Measurements from ENCODE around the gene EVI5.
"Not testable (repeated sequence)": the region's sequence is repeated elsewhere in the genome, so short reads cannot be mapped to it uniquely, and the experiment has no call there.

EVI5 gene

GRCh38 chr1:92747735-92748134 lies 37.2 kb downstream of the EVI5 start:
- no peak for DNase-seq

GRCh38 chr1:92746255-92746654 lies 38.7 kb downstream of the EVI5 start:
- not testable (repeated sequence) for DNase-seq

GRCh38 chr1:92743221-92743620 lies 41.7 kb downstream of the EVI5 start:
- DNase-seq, result no peak

- no peak for DNase-seq
These were observed 45.0 kb downstream of the EVI5 start for GRCh38 chr1:92739669-92740524.

- no peak for DNase-seq
These were observed 48.5 kb downstream of the EVI5 start for GRCh38 chr1:92736395-92736794.

GRCh38 chr1:92730476-92730875 lies 54.4 kb downstream of the EVI5 start:
- no peak for DNase-seq

GRCh38 chr1:92728697-92729096 lies 56.2 kb downstream of the EVI5 start:
- no peak for DNase-seq

GRCh38 chr1:92723713-92724112 lies 61.2 kb downstream of the EVI5 start:
- not testable (repeated sequence) for DNase-seq

- no peak for DNase-seq
These were observed 63.0 kb downstream of the EVI5 start for GRCh38 chr1:92721886-92722285.

GRCh38 chr1:92721157-92721556 lies 63.8 kb downstream of the EVI5 start:
- DNase-seq, result not testable (repeated sequence)

GRCh38 chr1:92715476-92715951 lies 69.4 kb downstream of the EVI5 start:
- DNase-seq, result not testable (repeated sequence)

GRCh38 chr1:92713939-92714338 lies 71.0 kb downstream of the EVI5 start:
- DNase-seq, result no peak

- DNase-seq, result no peak
These were observed 73.3 kb downstream of the EVI5 start for GRCh38 chr1:92711473-92712165.

GRCh38 chr1:92709738-92710137 lies 75.2 kb downstream of the EVI5 start:
- no peak for DNase-seq

GRCh38 chr1:92708368-92708950 lies 76.4 kb downstream of the EVI5 start:
- DNase-seq, result no peak

- no peak for DNase-seq
These were observed 77.2 kb downstream of the EVI5 start for GRCh38 chr1:92707709-92708108.

- no peak for DNase-seq
These were observed 77.6 kb downstream of the EVI5 start for GRCh38 chr1:92707292-92707691.

- no peak for DNase-seq
These were observed 79.5 kb downstream of the EVI5 start for GRCh38 chr1:92705446-92705845.

GRCh38 chr1:92701147-92701546 lies 83.8 kb downstream of the EVI5 start:
- no peak for DNase-seq

- no peak for DNase-seq
These were observed 86.0 kb downstream of the EVI5 start for GRCh38 chr1:92698932-92699331.

GRCh38 chr1:92695104-92695503 lies 89.8 kb downstream of the EVI5 start:
- no peak for DNase-seq

- no peak for DNase-seq
These were observed 93.0 kb downstream of the EVI5 start for GRCh38 chr1:92691925-92692324.

- no peak for DNase-seq
These were observed 94.5 kb downstream of the EVI5 start for GRCh38 chr1:92690212-92690906.

All from GOT3 (cell line).